Fibroblast of lung (primary cell): ENCODE measurements around the gene MMAA. TPM values are rescaled to one million over a fixed set of nuclear protein-coding genes. Genes with fewer than 3 reads are reported as not detected.
A peak's percentile ranks its signal among the peaks of the same experiment; 100 is the strongest.

ENCODE experiments used
- DNase-seq, 2 donors: peaks; one replicate each; pipeline versions ENCODE4 v3.0.0 to v3.0.0-alpha.2; 2010; ENCODE audit warnings: low read depth in 2 of 2
- H2AFZ ChIP-seq: 2 replicates; pipeline ENCODE4 v1.5.1; 2012; ENCODE audit warnings: low read length, control low read depth, inconsistent platforms
- H3K27ac ChIP-seq: 2 replicates; pipeline ENCODE4 v1.5.1; 2011; ENCODE audit warnings: low read length, control low read depth; ENCODE audit not compliant: insufficient read depth
- H3K27me3 ChIP-seq: 2 replicates; pipeline ENCODE4 v1.5.1; 2011; ENCODE audit warnings: mild to moderate bottlenecking, low read length; ENCODE audit not compliant: control insufficient read depth, insufficient read depth
- H3K36me3 ChIP-seq: 2 replicates; pipeline ENCODE4 v1.5.1; 2011; ENCODE audit warnings: low read length; ENCODE audit not compliant: control insufficient read depth, insufficient read depth
- H3K4me1 ChIP-seq: 2 replicates; pipeline ENCODE4 v1.5.1; 2011; ENCODE audit warnings: low read length; ENCODE audit not compliant: control insufficient read depth, insufficient read depth; ENCODE audit errors: extremely low read depth
- H3K4me2 ChIP-seq: 2 replicates; pipeline ENCODE4 v1.5.1; 2011; ENCODE audit warnings: low read length, control low read depth; ENCODE audit not compliant: insufficient read depth; ENCODE audit errors: extremely low read depth
- H3K4me3 ChIP-seq, 4 experiments: fragments of 200-600 bp in 1 of 4; sonication (generic) in 1 of 4; replicated peaks in 1 of 4; 2 replicates each; pipeline ENCODE4 v1.5.1; 2011 to 2016; ENCODE audit warnings: low read length in 4 of 4, low read depth in 3 of 4, mild to moderate bottlenecking in 3 of 4, control low read depth in 2 of 4, inconsistent platforms in 1 of 4, mixed read lengths in 1 of 4; ENCODE audit not compliant: insufficient read depth in 1 of 4; ENCODE audit errors: control extremely low read depth in 1 of 4
- H3K79me2 ChIP-seq: 2 replicates; pipeline ENCODE4 v1.5.1; 2012; ENCODE audit warnings: mild to moderate bottlenecking, low read length, inconsistent platforms; ENCODE audit not compliant: control insufficient read depth, insufficient read depth
- H3K9ac ChIP-seq: 2 replicates; pipeline ENCODE4 v1.5.1; 2011; ENCODE audit warnings: mild to moderate bottlenecking, low read length, control low read depth; ENCODE audit not compliant: insufficient read depth
- H3K9me3 ChIP-seq: 2 replicates; pipeline ENCODE4 v1.5.1; 2012; ENCODE audit warnings: low read depth, low read length; ENCODE audit not compliant: control insufficient read depth, insufficient read depth
- H4K20me1 ChIP-seq: 2 replicates; pipeline ENCODE4 v1.5.1; 2011; ENCODE audit warnings: low read length; ENCODE audit not compliant: control insufficient read depth, insufficient read depth; ENCODE audit errors: extremely low read depth
- EZH2 ChIP-seq: IDR thresholded peaks from 2 replicates; pipeline ENCODE4 v1.5.1; 2012; ENCODE audit warnings: low read length, control low read depth, mild to moderate bottlenecking; ENCODE audit errors: missing control alignments
- polyA plus RNA-seq, 2 donors: library from polyadenylated mRNA; depleted of rRNA in 1 of 2; stranded (reverse) in 1 of 2; unstranded in 1 of 2; fragments of >200 nt; gene quantifications; 2 replicates each; pipeline ENCODE4 v1.2.1, GENCODE V29; 2011 to 2012; ENCODE audit warnings: missing spikeins in 1 of 2
- total RNA-seq: library from RNA; depleted of rRNA; stranded (reverse); fragments of >200 nt; gene quantifications from 2 replicates; pipeline ENCODE4 v1.2.1, GENCODE V29; 2014
- TF ChIP-seq, protein P1 (sequence below), 2 donors: IDR thresholded peaks in 1 of 2; conservative IDR thresholded peaks in 1 of 2; 1 replicate in 1 of 2; 2 replicates in 1 of 2; pipeline ENCODE4 v1.5.1; 2011 to 2012; ENCODE audit warnings: low read length in 2 of 2, control low read depth in 1 of 2, inconsistent platforms in 1 of 2, low read depth in 1 of 2, mild to moderate bottlenecking in 1 of 2

MMAA gene
- total and polyA plus RNA-seq, 2 donors (not counting 1 experiment from before 2014, with no cell fraction given), result 2.8 to 5.4 TPM

DNA sequence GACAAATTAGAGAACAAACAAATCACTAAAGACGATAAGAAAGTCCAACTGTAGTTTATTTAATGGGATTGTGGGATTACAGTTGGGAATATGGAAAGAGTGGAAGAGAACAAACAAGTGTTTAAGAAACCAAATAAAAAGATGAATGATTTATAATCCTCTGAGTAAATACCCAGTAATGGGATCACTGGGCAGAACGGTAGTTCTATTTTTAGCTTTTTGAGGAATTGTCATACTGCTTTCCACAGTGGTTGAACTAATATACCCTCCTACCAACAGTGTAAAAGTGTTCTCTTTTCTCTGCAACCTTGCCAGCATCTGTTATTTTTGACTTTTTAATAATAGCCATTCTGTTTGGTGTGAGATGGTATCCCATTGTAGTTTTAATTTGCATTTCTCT, 75.7 kb downstream of the MMAA start:
- Histone ChIP-seq H3K79me2 (no peaks in the 10 kb centered on the region), H3K9me3 (no peaks in the 10 kb centered on the region), H4K20me1 (no peaks in the 10 kb centered on the region), H3K4me1 (no peaks in the 10 kb centered on the region), H3K4me2 (no peak overlapping the region), H3K27ac (no peak overlapping the region), H3K4me3 (no peak overlapping the region), H3K9ac (no peak overlapping the region), H2AFZ (no peak overlapping the region), H3K36me3 (no peaks in the 10 kb centered on the region), H3K27me3 (no peaks in the 10 kb centered on the region)
- TF ChIP-seq, protein P1, sequence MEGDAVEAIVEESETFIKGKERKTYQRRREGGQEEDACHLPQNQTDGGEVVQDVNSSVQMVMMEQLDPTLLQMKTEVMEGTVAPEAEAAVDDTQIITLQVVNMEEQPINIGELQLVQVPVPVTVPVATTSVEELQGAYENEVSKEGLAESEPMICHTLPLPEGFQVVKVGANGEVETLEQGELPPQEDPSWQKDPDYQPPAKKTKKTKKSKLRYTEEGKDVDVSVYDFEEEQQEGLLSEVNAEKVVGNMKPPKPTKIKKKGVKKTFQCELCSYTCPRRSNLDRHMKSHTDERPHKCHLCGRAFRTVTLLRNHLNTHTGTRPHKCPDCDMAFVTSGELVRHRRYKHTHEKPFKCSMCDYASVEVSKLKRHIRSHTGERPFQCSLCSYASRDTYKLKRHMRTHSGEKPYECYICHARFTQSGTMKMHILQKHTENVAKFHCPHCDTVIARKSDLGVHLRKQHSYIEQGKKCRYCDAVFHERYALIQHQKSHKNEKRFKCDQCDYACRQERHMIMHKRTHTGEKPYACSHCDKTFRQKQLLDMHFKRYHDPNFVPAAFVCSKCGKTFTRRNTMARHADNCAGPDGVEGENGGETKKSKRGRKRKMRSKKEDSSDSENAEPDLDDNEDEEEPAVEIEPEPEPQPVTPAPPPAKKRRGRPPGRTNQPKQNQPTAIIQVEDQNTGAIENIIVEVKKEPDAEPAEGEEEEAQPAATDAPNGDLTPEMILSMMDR (conservative IDR thresholded peaks at IDR 0.05 in 1 of 2, IDR thresholded peaks at IDR 0.05 in 1 of 2; ENCODE audit: low read depth in 1 of 2, low read length in 2 of 2), result no peak
- TF ChIP-seq EZH2, result no peak
- peak in 1 of 2 donors; percentile 8 for DNase-seq

GRCh38 chr4:145697332-145697731, 78.1 kb downstream of the MMAA start:
- H3K79me2 ChIP-seq, result no peaks in the 10 kb centered on the region
- no peaks in the 10 kb centered on the region for H3K27me3 ChIP-seq
- no peak overlapping the region for H3K9ac ChIP-seq
- TF ChIP-seq EZH2, result no peak
- TF ChIP-seq, protein P1 (conservative IDR thresholded peaks at IDR 0.05 in 1 of 2, IDR thresholded peaks at IDR 0.05 in 1 of 2; ENCODE audit: low read depth in 1 of 2, low read length in 2 of 2), result no peak
- H3K9me3 ChIP-seq, result no peaks in the 10 kb centered on the region
- H2AFZ ChIP-seq, result no peak overlapping the region
- H4K20me1 ChIP-seq, result no peaks in the 10 kb centered on the region
- H3K4me3 ChIP-seq, result no peak overlapping the region
- H3K4me1 ChIP-seq, result no peaks in the 10 kb centered on the region
- H3K36me3 ChIP-seq, result no peaks in the 10 kb centered on the region
- no peak overlapping the region for H3K4me2 ChIP-seq
- no peak for DNase-seq
- no peak overlapping the region for H3K27ac ChIP-seq

DNA sequence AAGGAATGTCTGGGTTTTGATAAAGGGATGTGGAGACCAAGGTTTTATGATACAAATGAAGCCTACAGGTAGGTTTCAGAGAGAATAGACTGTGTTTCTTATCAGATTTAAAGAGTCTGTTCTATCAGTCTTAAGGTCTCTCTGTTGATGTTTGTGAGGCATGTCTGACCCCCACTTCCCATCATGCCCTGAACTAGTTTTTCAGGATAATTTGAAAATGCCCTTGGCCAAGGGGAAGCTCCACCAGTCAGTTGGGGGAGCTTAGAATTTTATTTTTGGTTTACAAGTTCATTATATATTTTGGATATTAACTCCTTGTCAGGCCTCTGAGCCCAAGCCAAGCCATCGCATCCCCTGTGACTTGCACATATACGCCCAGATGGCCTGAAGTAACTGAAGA, 79.3 kb downstream of the MMAA start:
- H3K9me3 ChIP-seq, result no peaks in the 10 kb centered on the region
- H3K27me3 ChIP-seq, result no peaks in the 10 kb centered on the region
- no peak overlapping the region for H3K9ac ChIP-seq
- H3K4me1 ChIP-seq, result no peaks in the 10 kb centered on the region
- H3K4me2 ChIP-seq, result no peak overlapping the region
- H3K27ac ChIP-seq, result no peak overlapping the region
- H2AFZ ChIP-seq, result no peak overlapping the region
- DNase-seq, result no peak
- H3K79me2 ChIP-seq, result no peaks in the 10 kb centered on the region
- no peak overlapping the region for H3K4me3 ChIP-seq
- TF ChIP-seq, protein P1 (conservative IDR thresholded peaks at IDR 0.05 in 1 of 2, IDR thresholded peaks at IDR 0.05 in 1 of 2; ENCODE audit: low read depth in 1 of 2, low read length in 2 of 2), result no peak
- TF ChIP-seq EZH2, result no peak
- H3K36me3 ChIP-seq, result no peaks in the 10 kb centered on the region
- H4K20me1 ChIP-seq, result no peaks in the 10 kb centered on the region
